SK-N-MC (cell line): ENCODE results near the gene MICOS13.

Experiments
- EZH2 ChIP-seq: fragments of 200-600 bp; sonication (generic); IDR thresholded peaks from one replicate; pipeline ENCODE4 v1.6.1; 2017; ENCODE audit warnings: antibody characterized with exemption
- POLR2AphosphoS5 ChIP-seq: IDR thresholded peaks from 2 replicates; pipeline ENCODE4 v1.6.1; 2012; ENCODE audit warnings: mild to moderate bottlenecking, low read depth, low read length, borderline replicate concordance

DNA sequence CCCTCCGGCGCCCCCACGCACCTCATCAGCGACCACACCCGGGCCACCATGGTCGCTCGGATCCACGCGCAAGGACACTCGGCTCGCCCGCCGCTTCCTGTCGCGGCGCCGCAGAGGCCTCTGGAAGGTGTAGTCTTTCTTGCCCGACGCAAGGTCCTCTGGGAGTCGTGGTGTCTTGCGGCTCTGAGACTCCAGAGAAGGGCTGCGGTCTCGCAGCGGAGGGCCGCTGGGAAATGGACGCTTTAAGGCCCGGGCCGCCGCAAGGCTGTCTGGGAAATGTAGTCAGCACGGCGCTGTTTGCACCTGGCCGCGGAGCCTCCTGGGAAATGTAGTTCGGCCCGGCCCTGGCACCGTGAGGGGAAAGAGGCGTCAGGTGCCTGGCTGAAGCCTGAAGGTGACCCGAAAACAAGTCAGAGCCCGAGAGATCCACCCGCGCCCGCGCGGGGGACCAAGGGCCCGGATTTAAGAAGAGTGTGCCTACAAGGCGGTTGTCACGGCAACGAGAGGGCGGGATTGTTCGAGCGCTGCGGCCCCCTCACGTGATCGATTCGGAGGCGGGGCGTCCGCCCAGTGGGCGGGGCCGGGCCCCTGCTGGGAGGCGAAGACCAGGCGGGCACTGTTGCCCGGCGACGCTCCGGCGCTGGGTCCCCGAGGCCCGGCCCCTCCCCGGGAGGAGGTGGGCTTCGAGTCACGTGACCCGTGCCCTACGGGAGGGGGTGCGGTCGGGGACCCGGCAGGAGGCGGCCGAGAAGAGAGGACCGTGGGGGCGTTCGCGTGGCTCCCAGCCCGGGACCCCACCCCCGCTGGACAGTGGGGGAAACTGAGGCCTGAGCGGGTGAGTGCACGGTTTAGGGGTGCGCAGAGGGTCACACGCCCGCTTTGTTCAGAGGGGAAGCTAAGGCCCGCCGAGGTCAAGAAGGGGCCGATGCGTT, at the start of gene MICOS13, which contains the start of gene HSD11B1L:
- TF ChIP-seq EZH2 (no peak), POLR2AphosphoS5 (peak; percentile 90)
